HG03571 (cell line): ENCODE measurements around the gene DNASE1L1.
A peak's percentile ranks its signal among the peaks of the same experiment; 100 is the strongest.

Experiments
- ATAC-seq: cut with Tn5 transposase; IDR thresholded peaks from one replicate; pipeline ENCODE4 v1.9.1; 2021; ENCODE audit not compliant: unreplicated experiment

Gene DNASE1L1

GRCh38 chrX:154436983-154437752 lies 28.1 kb upstream of the DNASE1L1 start, which contains the start of gene GDI1:
Gene GDI1, plus strand, starts transcription at chrX:154437154. Its CDS starts 101 bp downstream, at chrX:154437255.
- no peak for ATAC-seq

GRCh38 chrX:154436374-154436982 lies 27.4 kb upstream of the DNASE1L1 start:
- ATAC-seq: no peak

GRCh38 chrX:154435171-154435733 lies 26.2 kb upstream of the DNASE1L1 start:
- no peak for ATAC-seq

GRCh38 chrX:154434394-154435168 lies 25.5 kb upstream of the DNASE1L1 start:
- no peak for ATAC-seq

GRCh38 chrX:154433605-154434004 lies 24.6 kb upstream of the DNASE1L1 start:
- ATAC-seq: no peak

- no peak for ATAC-seq
These were observed 23.2 kb upstream of the DNASE1L1 start for GRCh38 chrX:154432210-154432609.

- no peak for ATAC-seq
These were observed 22.3 kb upstream of the DNASE1L1 start for GRCh38 chrX:154431341-154431740.

- ATAC-seq: no peak
These were observed 21.9 kb upstream of the DNASE1L1 start for GRCh38 chrX:154430916-154431315.

- ATAC-seq: no peak
These were observed 21.4 kb upstream of the DNASE1L1 start for GRCh38 chrX:154430479-154430878.

- ATAC-seq: no peak
These were observed 20.7 kb upstream of the DNASE1L1 start for GRCh38 chrX:154429711-154430110.

GRCh38 chrX:154428176-154429171 lies 19.4 kb upstream of the DNASE1L1 start, which contains the start of gene ATP6AP1:
Gene ATP6AP1, plus strand, starts transcription at chrX:154428677. Its CDS starts 16 bp downstream, at chrX:154428693.
- peak; percentile 96 for ATAC-seq

GRCh38 chrX:154426916-154427770 lies 18.1 kb upstream of the DNASE1L1 start:
- no peak for ATAC-seq

GRCh38 chrX:154420402-154420756 lies 11.3 kb upstream of the DNASE1L1 start:
- ATAC-seq: no peak

- no peak for ATAC-seq
These were observed 10.8 kb upstream of the DNASE1L1 start for GRCh38 chrX:154419688-154420401.

GRCh38 chrX:154419189-154419588 lies 10.1 kb upstream of the DNASE1L1 start:
- ATAC-seq: no peak

GRCh38 chrX:154417157-154417556 lies 8.1 kb upstream of the DNASE1L1 start:
- no peak for ATAC-seq

- no peak for ATAC-seq
These were observed 4.1 kb upstream of the DNASE1L1 start for GRCh38 chrX:154413142-154413541.

GRCh38 chrX:154412468-154412867 lies 3.4 kb upstream of the DNASE1L1 start:
- no peak for ATAC-seq

GRCh38 chrX:154411981-154412340 lies 2.9 kb upstream of the DNASE1L1 start:
- ATAC-seq: peak; percentile 60
